ENCODE data around the gene GAD2.

Gene GAD2

DNA sequence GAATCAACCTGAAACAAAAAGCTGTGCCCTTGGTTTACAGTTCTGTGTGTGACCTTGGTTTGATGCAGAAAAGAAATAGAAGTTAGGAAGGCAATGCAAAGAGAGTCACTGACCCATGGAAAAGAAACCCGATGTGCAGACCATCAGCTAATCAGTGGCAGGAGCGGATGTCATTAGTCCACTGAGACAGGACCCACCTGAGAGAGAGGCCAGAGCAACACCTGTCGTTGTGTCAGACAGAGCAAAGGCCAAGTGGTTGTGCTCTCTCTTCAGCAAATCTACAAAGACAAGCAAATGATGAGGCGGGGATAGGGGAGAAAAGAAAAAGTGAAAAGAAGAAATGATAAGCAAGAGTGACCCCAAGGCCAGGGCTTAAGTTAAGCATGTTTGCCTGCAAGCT, 8.7 kb downstream of the GAD2 start:
- DNase-seq = no peak

DNA sequence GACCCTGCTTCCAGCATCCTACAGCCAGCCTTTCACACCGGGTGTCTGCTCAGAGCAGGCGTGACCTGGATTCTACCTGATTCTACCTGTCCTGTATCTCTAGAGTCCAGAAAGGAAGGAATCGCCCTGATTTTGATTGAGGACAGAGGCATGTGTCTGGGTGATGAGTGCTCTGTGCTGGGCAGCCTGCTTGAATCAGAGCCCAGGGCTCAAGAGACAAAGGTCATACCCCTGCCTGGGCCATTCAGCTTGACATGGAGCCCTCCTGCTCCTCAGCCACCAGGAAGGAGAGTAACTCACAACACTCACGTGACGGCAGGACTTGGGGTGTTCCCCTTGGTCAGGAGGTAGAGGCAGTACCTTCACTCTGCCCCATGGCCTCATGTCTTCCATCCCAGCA, 11.2 kb downstream of the GAD2 start:
- DNase-seq = no peak

DNA sequence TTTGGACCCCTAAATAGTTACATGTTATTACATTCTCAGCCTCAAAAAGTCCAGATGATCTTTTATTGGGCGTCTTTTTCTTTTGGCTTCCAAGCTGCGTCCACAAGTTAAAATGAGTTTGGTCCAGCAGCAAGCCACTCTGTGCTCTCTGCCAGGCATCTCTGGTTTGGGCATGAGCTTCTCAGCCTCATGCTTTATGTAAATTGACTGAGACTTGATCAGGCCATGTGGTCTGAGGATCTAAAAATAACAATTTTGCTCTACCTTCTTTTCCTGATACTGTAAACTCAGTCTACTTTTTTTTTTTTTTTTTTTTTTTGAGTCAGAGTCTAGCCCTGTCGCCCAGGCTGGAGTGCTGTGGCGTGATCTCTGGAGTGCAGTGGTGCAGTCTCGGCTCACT, 15.6 kb downstream of the GAD2 start:
- no peak for DNase-seq

DNA sequence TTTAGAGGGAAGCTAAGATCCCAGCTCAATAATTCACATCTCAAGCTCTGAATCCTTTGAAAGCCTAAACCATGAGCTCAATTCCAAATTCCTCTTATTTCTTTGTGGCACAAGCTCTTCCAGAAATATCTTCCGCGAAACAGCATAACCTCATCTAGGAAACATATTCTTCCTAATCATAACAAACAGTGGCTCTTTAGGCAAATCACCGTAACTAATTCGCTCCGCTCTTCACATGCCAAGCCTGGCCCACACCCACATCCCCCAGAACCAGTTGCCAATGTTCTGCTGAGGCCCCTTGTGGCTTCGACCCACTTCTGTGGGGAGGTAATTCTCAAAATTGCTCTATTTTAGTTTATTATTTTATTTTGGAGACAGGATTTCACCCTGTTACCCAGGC, 19.2 kb downstream of the GAD2 start:
- no peak for DNase-seq

DNA sequence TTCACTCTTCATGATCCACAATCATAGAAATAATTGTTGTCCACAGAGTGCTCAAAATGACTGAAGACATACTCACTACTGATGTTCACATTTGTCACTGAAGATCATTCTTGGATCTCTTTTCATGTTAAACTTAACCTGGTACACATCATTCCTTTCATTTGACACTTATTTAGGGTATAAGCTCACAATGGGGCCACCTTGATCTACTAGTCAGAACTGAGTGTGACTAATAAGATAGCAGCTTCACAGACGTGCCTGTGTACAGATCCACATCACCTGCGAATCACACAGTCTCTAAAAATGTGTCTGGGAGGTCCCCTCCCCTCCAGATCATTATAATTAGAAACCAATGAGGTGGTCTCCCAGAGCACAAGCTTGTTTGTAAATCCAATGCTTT, 21.8 kb downstream of the GAD2 start:
- DNase-seq = no peak

DNA sequence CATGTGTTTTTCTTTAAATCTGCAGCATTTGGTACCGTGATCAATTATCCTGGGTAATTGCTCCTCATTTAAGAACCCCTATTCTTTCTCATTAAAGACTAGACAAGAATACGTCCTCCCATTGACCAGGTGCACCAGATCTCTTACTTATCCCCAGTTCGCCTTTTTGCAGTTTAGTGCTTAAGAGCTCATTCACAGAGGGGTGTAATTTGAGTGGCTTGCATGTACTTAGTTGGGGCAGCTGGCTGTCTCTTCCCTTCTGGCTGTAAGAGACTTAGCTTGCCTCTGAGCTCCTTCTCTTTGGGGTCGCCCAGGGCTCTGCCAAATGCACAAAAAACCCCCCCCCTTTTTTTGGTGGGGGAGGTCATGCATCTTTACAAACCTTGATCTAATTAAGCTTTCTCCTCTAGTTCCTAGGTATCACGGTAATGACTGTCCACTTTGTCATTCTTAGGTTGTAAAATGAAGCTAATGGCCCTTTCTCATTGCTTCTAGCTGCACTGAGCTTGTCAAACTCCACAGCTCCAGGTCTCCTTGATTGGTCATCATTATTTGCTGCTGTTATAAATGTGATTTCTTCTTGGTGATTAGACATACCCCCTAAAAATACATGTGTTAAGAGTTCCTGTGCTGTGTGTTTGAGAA, 26.3 kb downstream of the GAD2 start:
- DNase-seq = no peak

DNA sequence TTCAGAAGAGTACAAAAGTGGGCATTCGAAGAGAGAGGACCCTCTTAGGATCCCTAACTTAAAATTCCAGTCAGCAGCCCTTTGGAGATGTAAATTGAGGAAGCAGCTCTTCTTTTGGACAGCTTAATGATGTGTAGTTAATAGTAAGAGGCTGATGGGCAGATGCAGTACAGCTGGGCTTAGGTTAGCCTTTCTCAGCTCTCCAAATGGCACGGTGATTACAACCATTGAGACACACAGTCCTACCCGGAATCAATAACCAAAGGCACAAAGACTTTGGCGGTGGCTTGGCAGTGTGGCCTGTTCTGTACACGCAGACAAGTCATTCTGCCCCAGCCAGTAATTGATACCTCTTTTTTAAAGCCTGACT, 26.8 kb downstream of the GAD2 start:
- no peak for DNase-seq

DNA sequence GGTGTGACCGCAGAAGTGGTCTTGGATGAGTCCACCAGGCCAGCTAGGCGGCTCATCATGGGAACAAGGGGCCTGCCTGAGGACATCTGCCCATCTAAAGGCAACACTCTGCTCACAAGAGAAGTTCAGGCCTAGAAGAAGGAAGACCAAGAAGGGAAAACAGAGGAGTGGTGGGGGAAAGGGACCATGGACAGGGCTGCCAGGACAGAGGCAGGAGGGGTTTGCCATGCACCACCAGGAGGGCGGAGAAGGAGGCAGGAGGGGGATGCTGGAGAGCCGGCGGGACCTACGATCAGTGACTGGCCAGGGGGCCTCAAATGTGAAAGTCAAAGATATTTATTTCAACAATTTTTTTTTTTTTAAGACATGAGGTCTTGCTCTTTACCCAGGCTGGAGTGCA, 33.1 kb downstream of the GAD2 start:
- no peak for DNase-seq

DNA sequence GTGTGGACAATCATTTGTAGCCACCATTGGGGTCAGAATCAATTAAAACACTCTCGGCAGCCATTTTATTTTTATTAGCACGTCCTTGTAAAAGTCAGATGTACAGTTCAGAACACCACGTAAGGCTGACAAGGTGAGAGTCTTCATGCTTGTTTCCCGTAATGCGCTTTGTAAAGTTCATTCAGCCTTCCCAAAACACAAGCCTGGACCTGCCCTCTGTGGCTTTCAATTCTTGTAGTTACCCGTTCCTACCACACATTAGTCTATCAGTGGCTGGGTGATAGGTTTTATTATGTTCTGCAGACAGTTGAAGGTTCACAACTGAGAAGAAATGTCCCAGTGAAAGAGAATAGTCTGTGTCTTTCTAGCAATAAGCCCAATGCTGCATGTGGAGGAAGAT, 35.4 kb downstream of the GAD2 start:
- no peak for DNase-seq

DNA sequence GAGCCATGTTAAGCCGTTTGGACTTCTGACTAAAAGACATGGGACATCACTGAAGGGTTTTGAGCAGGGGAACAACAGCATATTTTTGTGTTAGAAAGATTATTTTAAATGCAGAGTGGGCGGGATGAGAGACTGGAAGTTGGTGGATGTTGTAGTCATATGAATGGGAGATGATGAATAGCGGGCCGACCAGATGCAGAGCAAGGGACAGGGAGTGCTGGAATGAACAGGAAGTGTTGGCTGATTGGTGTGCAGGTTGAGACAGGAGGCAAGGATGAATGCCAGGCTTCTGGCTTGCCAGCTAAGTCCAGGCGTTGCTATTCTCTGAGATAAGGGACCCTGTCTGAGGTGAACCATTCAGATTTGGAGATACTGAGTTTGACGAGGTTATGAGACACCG, 38.0 kb downstream of the GAD2 start:
- no peak for DNase-seq

DNA sequence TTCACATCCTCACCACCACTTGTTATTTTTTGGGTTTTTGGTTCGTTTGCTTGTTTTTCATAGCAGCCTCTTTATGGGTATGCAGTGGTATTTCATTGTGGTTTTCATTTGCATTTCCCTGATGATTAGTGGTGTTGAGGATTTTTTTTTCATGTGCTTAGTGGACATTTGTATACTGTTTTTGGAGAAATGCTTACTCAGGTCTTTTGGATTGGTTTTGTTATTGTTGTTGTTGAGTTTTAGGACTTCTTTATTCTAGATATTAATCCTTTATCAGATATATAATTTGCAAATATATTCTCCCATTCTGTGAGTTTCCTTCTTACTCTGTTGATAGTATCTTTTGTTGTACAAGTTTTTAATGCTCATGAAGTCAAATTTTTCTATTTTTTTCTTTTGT, 42.8 kb downstream of the GAD2 start:
- no peak for DNase-seq

DNA sequence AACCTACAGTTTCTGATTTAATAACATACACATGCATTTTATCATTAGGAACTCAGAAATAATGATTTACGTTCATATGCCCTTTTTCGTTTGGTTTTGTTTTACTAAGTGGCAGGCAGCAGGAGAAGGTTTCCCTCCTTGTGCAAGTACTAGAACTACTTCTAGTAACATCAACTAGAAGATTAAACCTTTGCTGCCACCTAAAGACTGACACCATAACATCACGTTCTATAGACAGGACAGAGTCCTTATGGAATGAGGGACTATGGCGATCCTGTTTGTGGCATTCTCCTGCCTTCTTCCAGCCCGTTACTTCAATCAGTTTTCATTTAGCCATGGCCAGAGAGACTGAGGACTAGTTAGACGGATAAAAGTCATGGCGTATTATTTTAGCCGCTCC, 53.2 kb downstream of the GAD2 start:
- no peak for DNase-seq

DNA sequence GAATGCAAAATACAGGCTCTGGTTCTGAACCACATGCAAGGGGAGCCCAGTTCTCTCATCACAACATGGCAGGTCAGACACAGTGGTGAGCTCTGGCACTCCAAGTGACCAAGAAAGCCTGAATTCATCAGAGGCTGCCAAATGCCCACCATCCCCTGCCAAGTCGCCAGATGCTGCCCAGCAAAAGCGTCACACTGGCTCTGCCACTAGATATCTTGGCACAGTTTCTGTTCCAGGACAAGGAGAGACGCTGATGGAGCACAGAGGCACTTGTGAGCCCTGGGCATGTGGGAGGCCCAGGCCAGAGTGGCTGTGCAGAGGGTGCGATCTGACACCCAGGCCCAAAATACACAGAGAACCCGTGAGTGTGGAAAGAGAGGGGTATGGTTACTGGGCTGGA, 57.8 kb downstream of the GAD2 start:
- no peak for DNase-seq

DNA sequence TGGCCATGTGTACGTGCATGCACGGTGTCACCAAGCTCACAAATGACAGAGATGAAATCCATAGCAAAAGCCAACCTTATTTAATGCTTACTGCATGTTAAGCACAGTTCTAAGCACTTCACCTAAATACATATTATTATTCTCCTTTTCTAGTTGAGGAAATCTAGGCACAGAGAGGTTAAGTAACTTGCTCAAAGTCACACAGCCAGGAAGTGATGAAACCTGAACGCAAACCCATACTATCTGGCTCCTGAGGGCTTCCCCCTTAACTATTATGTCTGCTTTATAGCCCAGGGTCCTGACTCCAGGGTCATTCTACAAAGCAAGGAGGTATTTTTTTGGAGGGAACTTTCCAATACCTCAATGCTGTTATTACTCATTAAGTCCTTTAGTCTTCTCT, 61.7 kb downstream of the GAD2 start:
- DNase-seq = no peak

DNA sequence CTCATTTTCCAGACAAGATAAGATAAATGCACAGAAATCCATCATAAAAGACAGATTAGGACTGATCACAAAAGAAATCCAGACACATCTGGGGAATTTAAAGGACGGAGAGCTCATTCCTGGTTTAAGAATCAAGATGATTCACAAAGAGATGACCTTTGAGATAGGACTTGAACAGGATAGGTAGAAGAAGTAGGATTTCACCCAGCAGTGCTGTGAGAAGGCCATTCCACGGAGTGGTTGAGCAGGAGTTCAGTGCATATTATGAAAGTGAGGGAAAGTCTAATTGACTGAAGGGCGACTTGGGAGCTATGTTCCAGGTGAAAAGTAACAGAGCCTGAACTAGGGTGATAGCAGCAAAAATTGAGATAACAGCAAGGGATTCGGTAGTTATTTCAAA, 73.7 kb downstream of the GAD2 start:
- DNase-seq = no peak

DNA sequence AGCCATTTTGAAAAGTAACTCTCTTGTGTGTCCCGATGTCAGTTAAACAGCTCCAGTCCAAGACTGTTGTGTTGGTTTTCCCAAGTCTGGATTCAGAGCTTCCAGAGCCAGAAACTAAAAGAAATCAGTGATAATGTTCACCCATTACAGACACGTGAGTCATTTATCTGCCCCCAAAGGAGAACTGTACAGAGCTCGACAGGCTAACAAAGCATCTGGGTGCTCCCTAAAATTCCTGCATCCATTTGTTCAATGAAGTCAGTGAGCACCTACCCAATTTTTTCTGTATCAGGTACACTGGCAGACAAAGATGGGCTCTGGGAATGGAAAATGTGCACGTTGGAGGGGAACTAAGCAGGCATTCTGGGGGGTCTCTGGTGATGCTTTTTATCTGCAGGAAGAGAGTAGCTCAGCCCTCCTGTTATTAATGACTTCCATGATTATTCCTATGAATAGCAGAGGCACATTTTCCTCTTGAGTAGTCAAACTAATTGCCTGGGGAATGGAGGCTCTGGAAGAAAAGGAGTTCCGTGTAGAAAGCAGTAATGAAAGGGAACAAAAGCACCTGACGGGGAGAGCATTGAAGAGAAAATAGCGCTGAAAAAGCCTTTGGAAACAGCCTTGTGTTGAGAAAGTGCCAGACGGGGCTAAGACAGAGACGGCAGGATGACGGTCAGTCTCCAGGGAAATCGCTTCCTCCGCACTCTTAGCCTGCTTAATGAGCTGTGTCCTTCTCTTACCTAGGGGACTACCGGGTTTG, 75.3 kb downstream of the GAD2 start:
- DNase-seq = no peak

DNA sequence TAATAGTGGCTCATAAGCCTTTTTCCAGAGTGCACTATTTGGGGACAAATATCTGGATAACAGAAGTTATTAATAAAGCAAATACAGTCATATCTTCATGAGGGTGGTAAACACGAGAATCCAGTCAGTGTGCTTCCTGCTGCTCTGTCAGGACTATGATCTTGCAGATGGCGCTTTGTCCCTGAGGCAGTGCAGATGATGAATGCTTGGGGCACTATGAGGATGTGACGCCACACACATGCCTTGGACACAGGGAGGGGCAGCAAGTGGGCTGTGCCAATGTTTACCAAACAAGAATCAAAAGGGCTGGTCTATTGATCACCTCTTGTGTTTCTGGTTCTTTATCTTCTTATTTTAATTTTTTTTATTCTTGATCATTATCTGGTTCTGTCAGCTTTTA, 79.8 kb downstream of the GAD2 start:
- no peak for DNase-seq

DNA sequence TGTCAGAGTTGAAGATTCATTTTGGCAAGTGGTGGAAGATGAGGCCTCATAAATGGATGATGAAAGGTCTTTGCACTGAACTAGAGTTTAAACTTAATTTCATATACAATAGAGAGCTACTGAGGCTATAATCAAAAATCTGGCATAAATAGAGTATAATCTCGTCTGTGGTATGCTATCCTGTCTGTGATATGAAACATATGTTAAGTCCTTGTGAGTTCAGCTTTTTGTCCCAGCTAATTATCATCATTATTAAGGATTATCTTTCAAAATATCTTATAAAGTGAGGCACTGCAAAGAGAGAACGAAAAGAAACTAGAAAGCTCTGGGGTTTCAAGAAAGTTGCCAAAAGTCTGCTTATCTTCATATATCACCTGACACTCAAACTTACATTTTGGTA, 83.4 kb downstream of the GAD2 start:
- DNase-seq = no peak

DNA sequence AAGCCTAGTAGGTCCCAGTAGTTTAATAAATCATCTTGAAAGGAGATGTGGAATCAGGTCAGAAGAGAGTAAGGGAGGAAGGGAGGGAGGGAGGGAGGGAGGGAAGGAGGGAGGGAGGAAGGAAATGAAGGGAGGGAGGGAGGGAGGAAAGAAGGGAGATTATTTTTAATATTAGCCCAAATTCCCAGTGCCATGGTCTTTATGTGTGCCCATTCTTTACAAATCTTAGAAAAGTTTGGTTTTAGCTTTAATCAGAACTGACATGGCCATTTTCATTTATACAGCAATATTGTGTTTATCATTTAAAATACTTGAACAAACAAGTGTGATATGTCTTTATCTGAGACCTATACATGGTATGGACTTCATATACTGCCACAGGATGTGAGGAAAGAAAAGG, 86.8 kb downstream of the GAD2 start:
- no peak for DNase-seq

DNA sequence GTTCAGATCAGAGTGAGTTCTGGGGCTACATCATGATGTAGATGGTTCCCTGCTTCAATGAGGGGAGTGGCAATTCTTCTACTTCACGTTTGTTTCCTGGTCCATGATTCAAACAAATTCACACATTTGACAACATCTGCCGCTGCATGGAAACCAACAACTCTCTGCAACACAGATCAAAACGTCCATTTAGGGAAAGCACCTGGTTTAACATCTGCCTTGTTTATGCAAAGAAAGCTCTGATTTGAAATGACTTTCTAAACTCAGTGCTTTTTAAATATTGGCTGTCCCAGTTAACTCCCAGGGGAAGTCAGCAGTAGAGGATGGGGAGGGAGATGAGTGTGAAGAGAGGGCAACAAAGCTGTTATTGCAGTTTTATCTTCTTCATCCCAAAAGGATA, 93.8 kb downstream of the GAD2 start:
- DNase-seq = no peak

DNA sequence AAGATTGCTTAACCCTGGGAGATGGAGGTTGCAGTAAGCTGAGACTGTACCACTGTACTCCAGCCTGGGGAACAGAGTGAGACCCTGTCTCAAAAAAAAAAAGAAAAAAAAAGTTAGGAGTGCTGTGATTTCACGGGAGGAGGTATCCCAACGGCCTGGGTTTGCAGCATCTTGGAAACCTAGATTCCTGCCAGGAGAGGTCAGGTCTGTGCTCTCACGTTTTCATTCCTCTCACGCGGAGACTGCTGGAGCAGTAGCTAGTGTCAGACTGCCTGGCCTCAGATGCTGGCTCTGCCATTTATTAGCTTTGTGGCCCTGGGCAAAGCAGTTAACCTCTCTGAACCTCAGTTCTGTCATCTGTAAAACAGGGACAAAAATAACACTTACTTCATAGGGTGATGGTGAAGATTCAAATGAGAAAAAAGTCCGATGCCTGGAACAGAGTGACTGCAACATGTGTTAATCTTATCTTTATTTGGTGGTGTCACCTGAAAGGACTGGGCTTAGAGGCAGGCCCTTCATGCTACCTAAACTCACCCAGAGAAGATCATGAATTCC, 94.9 kb downstream of the GAD2 start:
- no peak for DNase-seq

DNA sequence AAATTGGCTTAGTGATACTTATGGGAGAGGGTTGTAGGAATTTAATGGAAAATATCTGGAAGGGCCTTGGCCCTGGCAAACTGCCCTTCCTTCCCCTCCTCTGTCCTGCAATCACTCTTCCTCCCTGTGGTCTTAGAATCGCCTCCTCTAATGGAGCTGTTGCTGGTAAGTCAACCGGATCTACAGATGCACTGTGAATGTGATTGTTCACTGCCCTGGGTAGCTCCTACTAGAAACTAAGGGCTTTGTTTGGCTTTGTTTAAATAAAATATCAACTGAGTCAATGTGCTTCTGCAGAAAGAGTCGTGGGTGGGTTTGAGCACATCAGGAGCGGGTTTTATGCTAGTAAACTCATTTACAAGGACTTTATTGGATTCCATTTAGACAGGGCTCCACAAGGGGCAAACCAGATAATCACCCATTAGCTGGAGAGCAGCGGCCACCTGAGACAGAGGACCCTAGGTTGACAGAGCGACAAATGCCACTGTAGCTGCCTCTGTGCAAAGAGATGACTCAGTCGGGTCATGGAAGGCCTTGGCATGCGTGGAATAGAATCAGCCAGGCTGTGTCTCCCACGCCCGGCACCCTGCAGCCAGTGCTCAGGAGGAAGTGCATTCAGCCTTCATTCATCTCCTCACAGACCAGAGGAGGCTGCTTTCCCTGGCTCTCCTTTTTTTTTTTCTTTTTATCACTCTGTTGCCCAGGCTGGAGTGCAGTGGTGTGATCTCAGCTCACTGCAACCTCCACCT, 97.9 kb downstream of the GAD2 start:
- DNase-seq = no peak

DNA sequence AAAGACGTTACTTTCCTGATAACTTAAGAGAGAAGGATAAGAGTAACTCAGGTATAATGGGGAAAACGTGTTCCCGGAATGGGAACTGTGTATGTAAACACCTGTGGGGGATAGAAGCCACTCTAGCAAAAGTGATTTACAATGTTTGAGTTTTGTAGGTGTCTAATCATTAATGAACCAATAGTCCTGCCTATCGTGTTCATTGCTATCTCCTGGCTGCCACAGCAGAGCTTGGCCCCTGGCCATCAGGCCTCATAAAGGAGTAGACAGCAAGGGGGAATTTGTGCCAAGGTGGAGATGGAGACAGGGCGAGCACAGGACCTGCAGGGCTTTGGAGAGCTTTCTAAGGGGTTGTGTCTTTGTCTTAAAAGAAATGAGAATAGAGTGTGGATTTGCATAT, 102.1 kb downstream of the GAD2 start:
- no peak for DNase-seq

DNA sequence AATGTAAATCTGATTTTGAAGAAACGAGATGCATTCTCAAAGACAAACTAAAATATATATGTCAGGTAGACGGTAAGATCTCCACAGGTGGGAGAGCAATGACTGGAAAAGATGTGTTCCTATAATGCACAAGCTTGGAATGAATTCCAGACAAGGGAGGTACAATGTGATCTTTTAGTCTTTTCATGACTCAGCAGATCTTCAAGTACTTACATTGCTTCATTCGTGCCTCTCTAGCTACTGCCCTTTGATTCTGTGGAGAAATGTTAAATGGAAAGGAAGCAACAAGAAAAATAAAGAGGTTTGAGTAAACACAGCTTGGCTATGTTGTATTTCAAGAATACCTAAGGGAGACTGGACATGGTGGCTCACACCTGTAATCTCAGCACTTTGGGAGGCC, 106.6 kb downstream of the GAD2 start:
- no peak for DNase-seq

Data from effector CD8-positive, alpha-beta T cell (primary cell).